Rectal smooth muscle tissue (tissue), 1 donor: Measurements from ENCODE around the gene AGAP1.
"Not testable (repeated sequence)": the region's sequence is repeated elsewhere in the genome, so short reads cannot be mapped to it uniquely, and the experiment has no call there.

Experiments used
- H3K27ac ChIP-seq: one replicate; pipeline ENCODE4 v1.7.0; 2013; ENCODE audit warnings: low read depth, low read length, inconsistent platforms
- H3K27me3 ChIP-seq: one replicate; pipeline ENCODE4 v1.7.0; 2013; ENCODE audit warnings: low read length; ENCODE audit not compliant: control insufficient read depth, insufficient read depth
- H3K36me3 ChIP-seq: one replicate; pipeline ENCODE4 v1.7.0; 2013; ENCODE audit warnings: low read length; ENCODE audit not compliant: control insufficient read depth, insufficient read depth
- H3K4me1 ChIP-seq: one replicate; pipeline ENCODE4 v1.7.0; 2013; ENCODE audit warnings: low read length; ENCODE audit not compliant: control insufficient read depth, insufficient read depth
- H3K4me3 ChIP-seq: one replicate; pipeline ENCODE4 v1.7.0; 2013; ENCODE audit warnings: low read length
- H3K9ac ChIP-seq: one replicate; pipeline ENCODE4 v1.7.0; 2013; ENCODE audit warnings: low read length

AGAP1 gene

GRCh38 chr2:235763816-235764215 is 270.0 kb downstream of the AGAP1 start:
- H3K27me3 ChIP-seq, result no peaks in the 10 kb centered on the region

GRCh38 chr2:235764478-235764877 is 270.6 kb downstream of the AGAP1 start:
- H3K9ac ChIP-seq, H3K27me3 ChIP-seq, H3K27ac ChIP-seq: not testable (repeated sequence)

More at GRCh38 chr2:235763816-235764215, 270.0 kb downstream of the AGAP1 start:
- Histone ChIP-seq H3K9ac (no peak overlapping the region), H3K36me3 (peaks cover 6% of the 10 kb centered on the region), H3K4me3 (no peak overlapping the region), H3K27ac (no peak overlapping the region), H3K4me1 (peaks cover 3% of the 10 kb centered on the region)

GRCh38 chr2:235765181-235765820 is 271.5 kb downstream of the AGAP1 start:
- Histone ChIP-seq H3K27ac (peak overlapping the region; percentile 57), H3K4me3 (no peak overlapping the region), H3K9ac (no peak overlapping the region), H3K27me3 (no peaks in the 10 kb centered on the region), H3K36me3 (peaks cover 6% of the 10 kb centered on the region), H3K4me1 (peaks cover 3% of the 10 kb centered on the region)

More at GRCh38 chr2:235764478-235764877, 270.6 kb downstream of the AGAP1 start:
- not testable (repeated sequence) for H3K4me3 ChIP-seq, H3K36me3 ChIP-seq, H3K4me1 ChIP-seq

- Histone ChIP-seq H3K27ac (no peak overlapping the region), H3K27me3 (no peaks in the 10 kb centered on the region), H3K4me3 (no peak overlapping the region), H3K9ac (no peak overlapping the region), H3K4me1 (peaks cover 3% of the 10 kb centered on the region), H3K36me3 (peaks cover 6% of the 10 kb centered on the region)
Observed at GRCh38 chr2:235766278-235766677, 272.4 kb downstream of the AGAP1 start.

GRCh38 chr2:235768606-235769005 is 274.8 kb downstream of the AGAP1 start:
- H3K4me1 ChIP-seq, result peaks cover 3% of the 10 kb centered on the region
- no peak overlapping the region for H3K27ac ChIP-seq
- H3K27me3 ChIP-seq, result no peaks in the 10 kb centered on the region
- no peak overlapping the region for H3K9ac ChIP-seq
- H3K4me3 ChIP-seq, result no peak overlapping the region
- H3K36me3 ChIP-seq, result peaks cover 3% of the 10 kb centered on the region

GRCh38 chr2:235769046-235769445 is 275.2 kb downstream of the AGAP1 start:
- no peaks in the 10 kb centered on the region for H3K27me3 ChIP-seq
- peaks cover 3% of the 10 kb centered on the region for H3K4me1 ChIP-seq
- H3K9ac ChIP-seq, result no peak overlapping the region
- H3K36me3 ChIP-seq, result peaks cover 3% of the 10 kb centered on the region
- no peak overlapping the region for H3K4me3 ChIP-seq
- H3K27ac ChIP-seq, result no peak overlapping the region

- Histone ChIP-seq H3K27ac (no peak overlapping the region), H3K27me3 (no peaks in the 10 kb centered on the region), H3K4me1 (peaks cover 3% of the 10 kb centered on the region), H3K4me3 (no peak overlapping the region), H3K36me3 (peaks cover 3% of the 10 kb centered on the region), H3K9ac (no peak overlapping the region)
Observed at GRCh38 chr2:235770909-235771820, 277.3 kb downstream of the AGAP1 start.

- no peak overlapping the region for H3K4me3 ChIP-seq
- no peaks in the 10 kb centered on the region for H3K36me3 ChIP-seq
Observed at GRCh38 chr2:235773188-235773928, 279.5 kb downstream of the AGAP1 start.

GRCh38 chr2:235774153-235774870 is 280.5 kb downstream of the AGAP1 start:
- Histone ChIP-seq H3K4me3 (no peak overlapping the region), H3K27ac (no peak overlapping the region), H3K36me3 (no peaks in the 10 kb centered on the region), H3K4me1 (no peaks in the 10 kb centered on the region), H3K9ac (no peak overlapping the region), H3K27me3 (no peaks in the 10 kb centered on the region)

More at GRCh38 chr2:235773188-235773928, 279.5 kb downstream of the AGAP1 start:
- Histone ChIP-seq H3K27ac (no peak overlapping the region), H3K4me1 (no peaks in the 10 kb centered on the region), H3K9ac (no peak overlapping the region), H3K27me3 (no peaks in the 10 kb centered on the region)

- Histone ChIP-seq H3K9ac (no peak overlapping the region), H3K4me1 (no peaks in the 10 kb centered on the region), H3K27me3 (no peaks in the 10 kb centered on the region), H3K27ac (no peak overlapping the region), H3K36me3 (no peaks in the 10 kb centered on the region), H3K4me3 (no peak overlapping the region)
Observed at GRCh38 chr2:235776531-235776930, 282.7 kb downstream of the AGAP1 start.

- Histone ChIP-seq H3K4me3 (no peak overlapping the region), H3K36me3 (no peaks in the 10 kb centered on the region), H3K27ac (no peak overlapping the region), H3K4me1 (no peaks in the 10 kb centered on the region), H3K9ac (no peak overlapping the region), H3K27me3 (no peaks in the 10 kb centered on the region)
Observed at GRCh38 chr2:235779444-235779896, 285.6 kb downstream of the AGAP1 start.

GRCh38 chr2:235780401-235780800 is 286.6 kb downstream of the AGAP1 start:
- no peaks in the 10 kb centered on the region for H3K27me3 ChIP-seq
- no peak overlapping the region for H3K27ac ChIP-seq
- H3K4me3 ChIP-seq, result no peak overlapping the region
- no peaks in the 10 kb centered on the region for H3K4me1 ChIP-seq
- no peaks in the 10 kb centered on the region for H3K36me3 ChIP-seq
- no peak overlapping the region for H3K9ac ChIP-seq
